ENCODE measurements around the gene TAS2R31.

DNA sequence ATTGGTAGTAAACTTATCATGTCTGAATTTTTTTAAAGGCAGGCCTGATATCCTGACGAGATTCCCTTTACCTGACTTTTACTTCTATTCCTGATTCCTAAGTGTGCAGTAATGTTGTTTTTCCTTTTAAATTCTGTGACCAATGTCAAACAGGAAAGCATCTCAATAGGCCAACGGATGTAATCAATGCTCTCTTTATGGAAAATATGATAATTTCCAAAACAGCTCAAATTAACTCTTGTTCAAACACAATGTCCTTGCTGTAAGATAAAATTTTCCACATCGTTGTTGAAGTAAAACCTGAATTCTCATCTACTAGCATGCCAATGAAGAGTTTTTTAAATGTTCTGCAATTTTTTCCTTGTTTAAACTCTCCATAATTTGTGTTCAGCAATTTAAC is 8.0 kb upstream of the TAS2R31 start:
- TF ChIP-seq, protein P1, sequence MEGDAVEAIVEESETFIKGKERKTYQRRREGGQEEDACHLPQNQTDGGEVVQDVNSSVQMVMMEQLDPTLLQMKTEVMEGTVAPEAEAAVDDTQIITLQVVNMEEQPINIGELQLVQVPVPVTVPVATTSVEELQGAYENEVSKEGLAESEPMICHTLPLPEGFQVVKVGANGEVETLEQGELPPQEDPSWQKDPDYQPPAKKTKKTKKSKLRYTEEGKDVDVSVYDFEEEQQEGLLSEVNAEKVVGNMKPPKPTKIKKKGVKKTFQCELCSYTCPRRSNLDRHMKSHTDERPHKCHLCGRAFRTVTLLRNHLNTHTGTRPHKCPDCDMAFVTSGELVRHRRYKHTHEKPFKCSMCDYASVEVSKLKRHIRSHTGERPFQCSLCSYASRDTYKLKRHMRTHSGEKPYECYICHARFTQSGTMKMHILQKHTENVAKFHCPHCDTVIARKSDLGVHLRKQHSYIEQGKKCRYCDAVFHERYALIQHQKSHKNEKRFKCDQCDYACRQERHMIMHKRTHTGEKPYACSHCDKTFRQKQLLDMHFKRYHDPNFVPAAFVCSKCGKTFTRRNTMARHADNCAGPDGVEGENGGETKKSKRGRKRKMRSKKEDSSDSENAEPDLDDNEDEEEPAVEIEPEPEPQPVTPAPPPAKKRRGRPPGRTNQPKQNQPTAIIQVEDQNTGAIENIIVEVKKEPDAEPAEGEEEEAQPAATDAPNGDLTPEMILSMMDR (conservative IDR thresholded peaks at IDR 0.05 in 1 of 2, IDR thresholded peaks at IDR 0.05 in 1 of 2; ENCODE audit: extremely low read depth in 1 of 2, insufficient read depth in 1 of 2, low read depth in 1 of 2, low read length in 2 of 2) = no peak
- TF ChIP-seq EZH2 (IDR thresholded peaks at IDR 0.05; ENCODE audit: borderline replicate concordance, low read length) = no peak

Data from mammary epithelial cell (primary cell).